ENCODE data around the gene MOCOS.
"Not testable (repeated sequence)": the region's sequence is repeated elsewhere in the genome, so short reads cannot be mapped to it uniquely, and the experiment has no call there.

Gene MOCOS

GRCh38 chr18:36160959-36161371 lies 26.3 kb upstream of the MOCOS start:
- H3K36me3 ChIP-seq (ENCODE audit: insufficient read depth, low read length), result peaks cover 88% of the 10 kb centered on the region
- H3K4me1 ChIP-seq (ENCODE audit: insufficient read depth, low read length), result no peaks in the 10 kb centered on the region
- H3K27me3 ChIP-seq (ENCODE audit: insufficient read depth, low read length), result no peaks in the 10 kb centered on the region
- H2AFZ ChIP-seq (ENCODE audit: low read depth, low read length), result no peak overlapping the region
- H3K9me3 ChIP-seq (ENCODE audit: low read length), result no peaks in the 10 kb centered on the region
- no peak overlapping the region for H3K4me3 ChIP-seq (ENCODE audit: low read length)

GRCh38 chr18:36162981-36163380 lies 24.3 kb upstream of the MOCOS start:
- Histone ChIP-seq H3K27me3 (ENCODE audit: insufficient read depth, low read length) (no peaks in the 10 kb centered on the region), H3K4me1 (ENCODE audit: insufficient read depth, low read length) (no peaks in the 10 kb centered on the region), H3K9me3 (ENCODE audit: low read length) (no peaks in the 10 kb centered on the region), H3K4me3 (ENCODE audit: low read length) (no peak overlapping the region), H3K36me3 (ENCODE audit: insufficient read depth, low read length) (peaks cover 85% of the 10 kb centered on the region), H2AFZ (ENCODE audit: low read depth, low read length) (no peak overlapping the region)

GRCh38 chr18:36167692-36168218 lies 19.5 kb upstream of the MOCOS start:
- H3K4me1 ChIP-seq (ENCODE audit: insufficient read depth, low read length), result no peaks in the 10 kb centered on the region
- no peaks in the 10 kb centered on the region for H3K9me3 ChIP-seq (ENCODE audit: low read length)
- H3K4me3 ChIP-seq (ENCODE audit: low read length), result no peak overlapping the region
- H3K36me3 ChIP-seq (ENCODE audit: insufficient read depth, low read length), result peaks cover 84% of the 10 kb centered on the region
- H3K27me3 ChIP-seq (ENCODE audit: insufficient read depth, low read length), result no peaks in the 10 kb centered on the region
- no peak overlapping the region for H2AFZ ChIP-seq (ENCODE audit: low read depth, low read length)

GRCh38 chr18:36168296-36168695 lies 19.0 kb upstream of the MOCOS start:
- not testable (repeated sequence) for H3K4me1 ChIP-seq (ENCODE audit: insufficient read depth, low read length); H3K27me3 ChIP-seq (ENCODE audit: insufficient read depth, low read length); H2AFZ ChIP-seq (ENCODE audit: low read depth, low read length); H3K4me3 ChIP-seq (ENCODE audit: low read length); H3K9me3 ChIP-seq (ENCODE audit: low read length)
- H3K36me3 ChIP-seq (ENCODE audit: insufficient read depth, low read length), result peaks cover 84% of the 10 kb centered on the region

- Histone ChIP-seq H3K27me3 (ENCODE audit: insufficient read depth, low read length) (no peaks in the 10 kb centered on the region), H3K36me3 (ENCODE audit: insufficient read depth, low read length) (peaks cover 81% of the 10 kb centered on the region), H3K9me3 (ENCODE audit: low read length) (no peaks in the 10 kb centered on the region), H2AFZ (ENCODE audit: low read depth, low read length) (no peak overlapping the region), H3K4me3 (ENCODE audit: low read length) (no peak overlapping the region), H3K4me1 (ENCODE audit: insufficient read depth, low read length) (no peaks in the 10 kb centered on the region)
Measured at GRCh38 chr18:36169938-36170337, 17.4 kb upstream of the MOCOS start.

- H3K36me3 ChIP-seq (ENCODE audit: insufficient read depth, low read length), result peaks cover 60% of the 10 kb centered on the region
- no peak overlapping the region for H3K4me3 ChIP-seq (ENCODE audit: low read length)
Measured at GRCh38 chr18:36175481-36175880, 11.8 kb upstream of the MOCOS start.

GRCh38 chr18:36176177-36176584 lies 11.1 kb upstream of the MOCOS start:
- no peaks in the 10 kb centered on the region for H3K27me3 ChIP-seq (ENCODE audit: insufficient read depth, low read length)
- no peaks in the 10 kb centered on the region for H3K4me1 ChIP-seq (ENCODE audit: insufficient read depth, low read length)
- no peak overlapping the region for H2AFZ ChIP-seq (ENCODE audit: low read depth, low read length)
- H3K4me3 ChIP-seq (ENCODE audit: low read length), result no peak overlapping the region
- H3K9me3 ChIP-seq (ENCODE audit: low read length), result no peaks in the 10 kb centered on the region
- peaks cover 53% of the 10 kb centered on the region for H3K36me3 ChIP-seq (ENCODE audit: insufficient read depth, low read length)

More at GRCh38 chr18:36175481-36175880, 11.8 kb upstream of the MOCOS start:
- Histone ChIP-seq H3K27me3 (ENCODE audit: insufficient read depth, low read length) (no peaks in the 10 kb centered on the region), H3K4me1 (ENCODE audit: insufficient read depth, low read length) (no peaks in the 10 kb centered on the region), H2AFZ (ENCODE audit: low read depth, low read length) (no peak overlapping the region), H3K9me3 (ENCODE audit: low read length) (no peaks in the 10 kb centered on the region)

- no peak overlapping the region for H2AFZ ChIP-seq (ENCODE audit: low read depth, low read length)
- no peaks in the 10 kb centered on the region for H3K4me1 ChIP-seq (ENCODE audit: insufficient read depth, low read length)
Measured at GRCh38 chr18:36176711-36177110, 10.6 kb upstream of the MOCOS start.

GRCh38 chr18:36177913-36178312 lies 9.4 kb upstream of the MOCOS start:
- Histone ChIP-seq H2AFZ (ENCODE audit: low read depth, low read length) (no peak overlapping the region), H3K4me1 (ENCODE audit: insufficient read depth, low read length) (no peaks in the 10 kb centered on the region), H3K9me3 (ENCODE audit: low read length) (no peaks in the 10 kb centered on the region), H3K27me3 (ENCODE audit: insufficient read depth, low read length) (no peaks in the 10 kb centered on the region), H3K36me3 (ENCODE audit: insufficient read depth, low read length) (peaks cover 36% of the 10 kb centered on the region), H3K4me3 (ENCODE audit: low read length) (no peak overlapping the region)

More at GRCh38 chr18:36176711-36177110, 10.6 kb upstream of the MOCOS start:
- H3K36me3 ChIP-seq (ENCODE audit: insufficient read depth, low read length), result peaks cover 48% of the 10 kb centered on the region
- H3K27me3 ChIP-seq (ENCODE audit: insufficient read depth, low read length), result no peaks in the 10 kb centered on the region
- no peak overlapping the region for H3K4me3 ChIP-seq (ENCODE audit: low read length)
- H3K9me3 ChIP-seq (ENCODE audit: low read length), result no peaks in the 10 kb centered on the region

GRCh38 chr18:36179562-36180355 lies 7.5 kb upstream of the MOCOS start:
- H3K27me3 ChIP-seq (ENCODE audit: insufficient read depth, low read length), result no peaks in the 10 kb centered on the region
- no peak overlapping the region for H2AFZ ChIP-seq (ENCODE audit: low read depth, low read length)
- H3K4me3 ChIP-seq (ENCODE audit: low read length), result no peak overlapping the region
- H3K4me1 ChIP-seq (ENCODE audit: insufficient read depth, low read length), result no peaks in the 10 kb centered on the region
- no peaks in the 10 kb centered on the region for H3K9me3 ChIP-seq (ENCODE audit: low read length)
- peaks cover 22% of the 10 kb centered on the region for H3K36me3 ChIP-seq (ENCODE audit: insufficient read depth, low read length)

GRCh38 chr18:36181441-36181840 lies 5.9 kb upstream of the MOCOS start:
- Histone ChIP-seq H3K4me1 (ENCODE audit: insufficient read depth, low read length) (no peaks in the 10 kb centered on the region), H3K4me3 (ENCODE audit: low read length) (no peak overlapping the region), H3K36me3 (ENCODE audit: insufficient read depth, low read length) (peaks cover 5% of the 10 kb centered on the region), H2AFZ (ENCODE audit: low read depth, low read length) (no peak overlapping the region), H3K9me3 (ENCODE audit: low read length) (no peaks in the 10 kb centered on the region), H3K27me3 (ENCODE audit: insufficient read depth, low read length) (peaks cover 4% of the 10 kb centered on the region)

- H3K9me3 ChIP-seq (ENCODE audit: low read length), result no peaks in the 10 kb centered on the region
- peaks cover 5% of the 10 kb centered on the region for H3K27me3 ChIP-seq (ENCODE audit: insufficient read depth, low read length)
- no peak overlapping the region for H2AFZ ChIP-seq (ENCODE audit: low read depth, low read length)
- H3K4me3 ChIP-seq (ENCODE audit: low read length), result no peak overlapping the region
- no peaks in the 10 kb centered on the region for H3K4me1 ChIP-seq (ENCODE audit: insufficient read depth, low read length)
- peaks cover 2% of the 10 kb centered on the region for H3K36me3 ChIP-seq (ENCODE audit: insufficient read depth, low read length)
Measured at GRCh38 chr18:36181898-36182506, 5.3 kb upstream of the MOCOS start.

GRCh38 chr18:36183033-36183432 lies 4.3 kb upstream of the MOCOS start:
- no peak overlapping the region for H3K4me3 ChIP-seq (ENCODE audit: low read length)
- no peak overlapping the region for H2AFZ ChIP-seq (ENCODE audit: low read depth, low read length)
- no peaks in the 10 kb centered on the region for H3K4me1 ChIP-seq (ENCODE audit: insufficient read depth, low read length)
- no peaks in the 10 kb centered on the region for H3K9me3 ChIP-seq (ENCODE audit: low read length)
- H3K27me3 ChIP-seq (ENCODE audit: insufficient read depth, low read length), result peaks cover 9% of the 10 kb centered on the region
- H3K36me3 ChIP-seq (ENCODE audit: insufficient read depth, low read length), result peaks cover under 1% of the 10 kb centered on the region
